Measurements from ENCODE around the gene KLHDC3.
"Not testable (repeated sequence)": the region's sequence is repeated elsewhere in the genome, so short reads cannot be mapped to it uniquely, and the experiment has no call there.

KLHDC3 gene

GRCh38 chr6:42988486-42989020, 25.5 kb upstream of the KLHDC3 start:
- peak; percentile 44 for DNase-seq (ENCODE audit: low spot score)

- DNase-seq (ENCODE audit: low spot score), result no peak
These were observed 24.1 kb upstream of the KLHDC3 start for GRCh38 chr6:42989923-42990322.

GRCh38 chr6:42993445-42993844, 20.6 kb upstream of the KLHDC3 start:
- DNase-seq (ENCODE audit: low spot score), result no peak

- DNase-seq (ENCODE audit: low spot score), result no peak
These were observed 17.5 kb upstream of the KLHDC3 start for GRCh38 chr6:42996513-42996912.

- DNase-seq (ENCODE audit: low spot score), result not testable (repeated sequence)
These were observed 15.8 kb upstream of the KLHDC3 start for GRCh38 chr6:42998205-42998604.

GRCh38 chr6:43001843-43002242, 12.2 kb upstream of the KLHDC3 start:
- DNase-seq (ENCODE audit: low spot score), result no peak

- no peak for DNase-seq (ENCODE audit: low spot score)
These were observed 8.2 kb upstream of the KLHDC3 start for GRCh38 chr6:43005844-43006243.

- DNase-seq (ENCODE audit: low spot score), result no peak
These were observed 7.8 kb upstream of the KLHDC3 start for GRCh38 chr6:43006251-43006650.

GRCh38 chr6:43007126-43007525, 6.9 kb upstream of the KLHDC3 start:
- DNase-seq (ENCODE audit: low spot score), result no peak

GRCh38 chr6:43009124-43009523, 4.9 kb upstream of the KLHDC3 start:
- DNase-seq (ENCODE audit: low spot score), result peak; percentile 50

- no peak for DNase-seq (ENCODE audit: low spot score)
These were observed 2.8 kb upstream of the KLHDC3 start for GRCh38 chr6:43011207-43011606.

- DNase-seq (ENCODE audit: low spot score), result no peak
These were observed 1.7 kb upstream of the KLHDC3 start for GRCh38 chr6:43012364-43012763.

GRCh38 chr6:43013097-43013842, 779 bp upstream of the KLHDC3 start:
- no peak for DNase-seq (ENCODE audit: low spot score)

GRCh38 chr6:43014434-43014909, 423 bp downstream of the KLHDC3 start:
- peak; percentile 49 for DNase-seq (ENCODE audit: low spot score)

GRCh38 chr6:43016176-43016942, 2.3 kb downstream of the KLHDC3 start:
- DNase-seq (ENCODE audit: low spot score), result no peak

- DNase-seq (ENCODE audit: low spot score), result no peak
These were observed 2.9 kb downstream of the KLHDC3 start for GRCh38 chr6:43016943-43017334.

GRCh38 chr6:43019152-43019551, 5.1 kb downstream of the KLHDC3 start:
- DNase-seq (ENCODE audit: low spot score), result no peak

GRCh38 chr6:43020052-43020705, 6.1 kb downstream of the KLHDC3 start:
- no peak for DNase-seq (ENCODE audit: low spot score)

GRCh38 chr6:43020847-43021246, 6.8 kb downstream of the KLHDC3 start:
- DNase-seq (ENCODE audit: low spot score), result no peak

- peak; percentile 92 for DNase-seq (ENCODE audit: low spot score)
These were observed 7.4 kb downstream of the KLHDC3 start, which contains the start of gene RRP36 for GRCh38 chr6:43021270-43022047. TSS of gene RRP36 (plus strand) at chr6:43021623. CDS start at chr6:43021655, 32 bp downstream.

- no peak for DNase-seq (ENCODE audit: low spot score)
These were observed 10.4 kb downstream of the KLHDC3 start for GRCh38 chr6:43024436-43024835.

- DNase-seq (ENCODE audit: low spot score), result no peak
These were observed 12.3 kb downstream of the KLHDC3 start for GRCh38 chr6:43026365-43026764.
